Activated naive CD4-positive, alpha-beta T cell treated with anti-CD3 and anti-CD28 coated beads, Interleukin-2, amount 10 ng/mL, durations not matched to agents 7 days and 5 days (primary cell): ENCODE results near the gene HOPX.
"Not testable (repeated sequence)": the region's sequence is repeated elsewhere in the genome, so short reads cannot be mapped to it uniquely, and the experiment has no call there.

ENCODE experiments used
- CTCF ChIA-PET: fragments of 350-600 bp; sonication (Branson Sonifier 250); formaldehyde crosslinking; loops from one replicate; lab custom pipeline; 2021; ENCODE audit warnings: antibody characterized with exemption; lab: Charles Lee
- DNase-seq: peaks from one replicate; pipeline ENCODE4 v3.0.0-alpha.2; 2020
- H3K27ac Mint-ChIP-seq: one replicate; pipeline ENCODE4 v1.8.0; 2021; ENCODE audit warnings: mild to moderate bottlenecking, moderate library complexity, mixed read lengths
- H3K27me3 Mint-ChIP-seq: one replicate; pipeline ENCODE4 v1.8.0; 2021; ENCODE audit warnings: mild to moderate bottlenecking, mixed read lengths
- H3K36me3 Mint-ChIP-seq: one replicate; pipeline ENCODE4 v1.8.0; 2021; ENCODE audit warnings: mixed read lengths
- H3K4me1 Mint-ChIP-seq: one replicate; pipeline ENCODE4 v1.8.0; 2021; ENCODE audit warnings: mixed read lengths
- H3K4me3 Mint-ChIP-seq: one replicate; pipeline ENCODE4 v1.8.0; 2021; ENCODE audit warnings: mild to moderate bottlenecking, moderate library complexity, mixed read lengths
- H3K9me3 Mint-ChIP-seq: one replicate; pipeline ENCODE4 v1.8.0; 2021; ENCODE audit warnings: mixed read lengths

HOPX gene

DNA sequence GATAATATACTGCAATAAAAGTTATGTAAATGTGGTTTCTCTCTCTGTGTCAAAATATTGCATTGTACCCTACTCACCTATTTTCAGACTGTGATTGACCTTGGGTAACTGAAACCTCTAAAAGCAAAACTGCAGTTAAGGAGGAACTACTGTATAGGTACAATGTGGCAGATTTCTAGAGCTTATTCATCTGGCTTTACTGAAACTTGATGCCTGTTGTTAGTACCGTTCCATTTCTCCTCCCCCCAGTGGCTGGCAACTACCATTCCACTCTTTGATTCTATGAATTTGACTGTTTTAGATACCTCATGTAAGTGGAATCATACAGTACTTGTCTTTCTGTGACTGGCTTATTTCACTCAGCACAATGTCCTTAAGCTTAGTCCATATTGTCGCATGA lies 61.9 kb downstream of the HOPX start:
- no peaks in the 10 kb centered on the region for H3K4me1 Mint-ChIP-seq
- no peak overlapping the region for H3K4me3 Mint-ChIP-seq
- CTCF ChIA-PET: interaction anchor here (1.2 to 1.6 kb wide), 2 partner anchors 30 to 74 kb away, joined by 3 read pairs; no protein-coding TSS in a partner anchor
- H3K36me3 Mint-ChIP-seq: peaks cover 5% of the 10 kb centered on the region
- no peak overlapping the region for H3K27ac Mint-ChIP-seq
- H3K9me3 Mint-ChIP-seq: peaks cover 7% of the 10 kb centered on the region
- DNase-seq: no peak
- H3K27me3 Mint-ChIP-seq: peaks cover 35% of the 10 kb centered on the region

DNA sequence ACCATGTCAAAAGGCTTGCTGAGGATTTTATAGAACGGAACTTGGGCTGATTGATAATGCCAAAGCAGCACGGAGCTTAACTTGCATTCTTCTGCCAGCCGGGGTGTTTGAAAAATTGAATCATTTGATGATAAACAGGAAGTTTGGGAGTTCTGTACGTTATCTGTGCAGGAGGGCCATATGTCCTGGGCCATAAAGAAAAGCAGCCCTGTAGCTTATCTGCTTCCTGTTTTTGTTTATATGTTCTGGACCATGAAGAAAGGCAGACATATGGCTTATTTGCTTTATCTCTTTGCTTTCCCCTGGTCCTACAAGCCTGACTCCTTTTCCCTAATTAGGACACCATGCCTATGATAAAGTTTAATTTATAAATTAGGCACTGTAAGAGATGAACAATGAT lies 62.4 kb downstream of the HOPX start:
- Mint-ChIP-seq H3K36me3 (peaks cover 2% of the 10 kb centered on the region), H3K27me3 (peaks cover 33% of the 10 kb centered on the region), H3K4me1 (no peaks in the 10 kb centered on the region), H3K27ac (no peak overlapping the region), H3K4me3 (no peak overlapping the region), H3K9me3 (peaks cover 2% of the 10 kb centered on the region)
- CTCF ChIA-PET: interaction anchor here (1.2 kb wide), 1 partner anchor 74 kb away, joined by 3 read pairs; no protein-coding TSS in a partner anchor
- no peak for DNase-seq

DNA sequence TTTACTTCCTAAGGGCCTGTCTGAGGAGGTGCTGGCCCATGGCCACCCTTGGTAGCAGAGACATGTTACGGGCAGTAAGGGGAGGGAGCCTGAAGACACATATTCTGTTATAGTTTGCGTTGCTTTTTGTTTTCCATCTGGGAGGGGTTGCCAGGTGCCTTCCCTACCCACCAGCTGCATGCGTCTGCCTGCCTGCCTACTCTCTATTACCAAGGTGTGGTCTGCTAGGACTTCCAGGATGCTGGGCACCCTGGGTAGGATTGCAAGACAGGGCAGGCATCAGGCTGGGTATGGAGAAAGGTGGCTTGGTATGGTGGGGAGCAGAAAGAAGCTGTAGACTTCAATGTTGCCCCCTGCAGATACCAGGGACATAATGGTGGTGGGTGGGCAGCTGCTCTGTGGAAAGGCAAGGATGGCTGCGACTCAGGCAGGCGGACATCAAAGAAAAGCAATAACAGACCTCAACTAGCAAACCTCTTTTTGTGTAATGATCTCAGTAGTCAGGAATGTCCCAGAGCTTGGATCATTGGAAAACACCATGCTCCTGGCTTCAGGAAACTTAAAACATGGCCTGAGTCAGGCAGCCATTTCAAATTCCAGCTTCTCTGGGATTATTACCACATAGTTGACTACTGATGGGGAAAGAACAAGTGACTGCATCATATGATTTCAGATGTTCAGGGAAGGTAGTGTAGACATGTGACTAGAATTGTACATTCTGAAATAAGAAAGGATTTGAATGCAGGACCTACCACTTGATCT lies 67.8 kb downstream of the HOPX start:
- no peaks in the 10 kb centered on the region for H3K9me3 Mint-ChIP-seq
- H3K36me3 Mint-ChIP-seq: no peaks in the 10 kb centered on the region
- H3K27me3 Mint-ChIP-seq: peaks cover 42% of the 10 kb centered on the region
- no peak overlapping the region for H3K27ac Mint-ChIP-seq
- H3K4me1 Mint-ChIP-seq: no peaks in the 10 kb centered on the region
- no peak overlapping the region for H3K4me3 Mint-ChIP-seq
- CTCF ChIA-PET: no interaction called here
- DNase-seq: no peak

DNA sequence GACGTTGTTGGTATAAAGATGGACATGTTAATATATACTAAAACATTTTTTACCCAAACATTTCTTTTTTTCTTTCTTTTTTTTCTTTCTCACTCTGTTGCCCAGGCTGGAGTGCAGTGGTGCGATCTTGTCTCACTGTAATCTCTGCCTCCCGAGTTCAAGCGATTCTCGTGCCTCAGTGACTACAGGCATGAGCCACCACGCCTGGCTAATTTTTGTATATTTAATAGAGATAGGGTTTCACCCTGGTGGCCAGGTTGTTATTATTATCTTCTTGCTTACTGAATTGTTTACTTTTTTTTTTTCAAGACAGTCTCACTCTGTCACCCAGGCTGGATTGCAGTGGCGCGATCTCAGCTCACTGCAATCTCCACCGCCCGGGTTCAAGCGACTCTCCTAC lies 68.8 kb downstream of the HOPX start:
- DNase-seq: no peak
- CTCF ChIA-PET: no interaction called here
- Mint-ChIP-seq H3K4me1 (no peaks in the 10 kb centered on the region), H3K9me3 (no peaks in the 10 kb centered on the region), H3K36me3 (no peaks in the 10 kb centered on the region), H3K27ac (no peak overlapping the region), H3K4me3 (no peak overlapping the region), H3K27me3 (peaks cover 36% of the 10 kb centered on the region)

DNA sequence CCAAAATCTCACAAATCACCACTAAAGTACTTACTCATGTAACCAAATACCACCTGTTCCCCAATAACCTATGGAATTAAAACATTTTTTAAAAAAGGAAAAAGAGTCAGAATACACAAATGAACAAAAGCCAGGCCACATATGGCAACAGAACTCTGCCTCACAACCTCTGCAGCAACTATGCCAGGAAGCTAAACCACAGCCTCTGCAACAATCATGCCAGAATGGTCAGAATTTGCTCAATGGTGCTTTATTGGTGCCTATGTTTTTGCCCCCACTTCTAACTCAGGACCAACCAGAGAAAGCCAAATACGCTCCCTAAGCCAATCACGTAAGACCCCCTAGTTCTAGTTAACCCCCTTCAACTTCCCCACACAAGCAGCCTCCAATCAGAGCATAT lies 69.6 kb downstream of the HOPX start:
- Mint-ChIP-seq H3K4me3 (no peak overlapping the region), H3K9me3 (no peaks in the 10 kb centered on the region), H3K36me3 (no peaks in the 10 kb centered on the region), H3K27me3 (peaks cover 35% of the 10 kb centered on the region), H3K27ac (no peak overlapping the region), H3K4me1 (no peaks in the 10 kb centered on the region)
- no peak for DNase-seq
- CTCF ChIA-PET: no interaction called here

DNA sequence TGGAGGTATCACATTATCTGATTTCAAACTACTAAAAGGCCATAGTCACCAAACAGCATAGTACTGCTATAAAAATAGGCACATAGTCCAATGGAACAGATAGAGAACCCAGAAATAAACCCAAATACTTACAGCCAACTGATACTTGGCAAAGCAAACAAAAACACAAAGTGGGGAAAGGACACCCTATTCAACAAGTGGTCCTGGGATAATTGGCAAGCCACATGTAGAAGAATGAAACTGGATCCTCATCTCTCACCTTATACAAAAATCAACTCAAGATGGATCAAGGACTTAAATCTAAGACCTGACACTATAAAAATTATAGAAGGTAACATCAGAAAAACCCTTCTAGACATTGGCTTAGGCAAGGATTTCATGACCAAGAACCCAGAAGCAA lies 70.9 kb downstream of the HOPX start:
- H3K4me3 Mint-ChIP-seq, H3K27ac Mint-ChIP-seq, H3K36me3 Mint-ChIP-seq, H3K9me3 Mint-ChIP-seq, DNase-seq, H3K4me1 Mint-ChIP-seq, CTCF ChIA-PET: not testable (repeated sequence)
- peaks cover 26% of the 10 kb centered on the region for H3K27me3 Mint-ChIP-seq

DNA sequence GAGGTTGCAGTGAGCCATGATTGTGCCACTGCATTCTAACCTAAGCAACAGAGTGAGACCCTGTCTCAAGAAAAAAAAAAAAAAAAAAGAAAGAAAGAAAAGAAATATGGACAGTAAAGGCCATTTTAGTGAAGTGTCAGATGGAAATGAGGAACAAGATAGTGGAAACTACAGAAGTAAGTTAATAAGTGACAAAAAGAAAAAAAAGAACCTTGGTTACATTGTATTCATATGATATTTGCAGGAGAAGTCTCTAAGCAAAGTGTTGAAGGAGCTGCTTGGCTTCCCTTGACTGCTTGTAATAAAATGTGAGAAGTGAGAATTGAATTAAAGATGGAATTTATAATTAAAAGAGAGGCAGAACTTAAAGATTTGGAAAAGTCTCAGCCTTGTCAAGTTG lies 73.2 kb downstream of the HOPX start:
- CTCF ChIA-PET: no interaction called here
- no peaks in the 10 kb centered on the region for H3K9me3 Mint-ChIP-seq
- no peaks in the 10 kb centered on the region for H3K4me1 Mint-ChIP-seq
- no peaks in the 10 kb centered on the region for H3K36me3 Mint-ChIP-seq
- DNase-seq: no peak
- no peak overlapping the region for H3K4me3 Mint-ChIP-seq
- peaks cover 21% of the 10 kb centered on the region for H3K27me3 Mint-ChIP-seq
- H3K27ac Mint-ChIP-seq: no peak overlapping the region

DNA sequence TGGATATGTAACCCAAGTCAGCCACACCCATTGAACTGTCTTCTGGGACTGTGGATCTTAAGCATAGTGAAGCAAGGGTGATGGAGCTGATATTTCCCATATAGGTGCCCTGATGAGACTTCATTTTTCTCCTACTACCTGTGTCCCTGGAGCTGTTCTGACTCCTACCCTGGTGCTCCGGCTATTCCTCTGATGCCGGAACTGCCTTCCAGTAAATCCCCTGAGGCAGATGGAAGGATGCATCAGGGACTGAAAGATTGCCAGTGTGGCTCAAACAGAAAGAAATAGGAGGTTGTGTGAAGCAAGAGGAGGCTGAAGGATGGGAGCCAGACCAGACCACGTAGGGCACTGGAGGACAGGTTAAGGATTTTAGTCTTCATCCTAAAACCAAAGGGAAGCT lies 74.7 kb downstream of the HOPX start:
- CTCF ChIA-PET: no interaction called here
- Mint-ChIP-seq H3K4me3 (no peak overlapping the region), H3K27me3 (peaks cover 9% of the 10 kb centered on the region), H3K27ac (no peak overlapping the region), H3K4me1 (no peaks in the 10 kb centered on the region), H3K36me3 (no peaks in the 10 kb centered on the region), H3K9me3 (no peaks in the 10 kb centered on the region)
- DNase-seq: no peak

DNA sequence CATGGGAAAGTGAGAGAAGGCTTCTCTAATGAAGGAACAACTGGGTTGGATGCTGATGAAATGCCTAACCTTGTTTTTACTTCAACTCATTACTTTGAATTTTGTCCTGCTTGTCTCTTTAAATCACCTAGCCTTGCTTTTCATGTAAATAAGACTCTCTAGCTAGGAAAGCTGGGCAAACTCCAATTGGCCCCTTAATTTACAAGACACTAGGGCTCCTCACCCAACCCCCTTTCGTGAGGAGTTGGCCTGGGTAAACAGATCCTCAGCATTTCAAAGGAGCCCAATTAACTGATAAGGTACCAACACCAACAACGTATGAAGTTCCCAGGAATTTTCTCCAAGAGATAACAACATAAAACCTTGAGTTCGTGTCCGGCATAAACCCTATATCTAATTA lies 75.6 kb downstream of the HOPX start:
- not testable (repeated sequence) for H3K27me3 Mint-ChIP-seq

DNA sequence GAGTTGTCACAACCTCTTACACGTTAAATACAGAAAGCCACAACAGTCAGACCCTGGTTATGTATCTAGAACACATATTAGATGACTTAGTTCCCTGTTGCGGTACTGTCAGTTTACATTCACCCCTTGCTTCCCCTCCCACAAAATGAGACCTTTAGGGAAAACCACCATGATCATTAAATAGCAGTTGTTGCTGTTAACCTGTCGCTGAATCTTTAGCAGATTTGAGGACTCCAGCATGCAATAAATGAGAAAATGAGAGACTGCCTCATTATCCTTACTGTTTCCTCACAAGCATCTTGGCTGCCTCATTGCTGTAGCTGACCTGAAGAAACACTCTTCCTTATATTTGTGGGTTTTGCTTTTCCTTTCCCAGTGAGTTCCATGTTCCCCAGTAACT lies 77.8 kb downstream of the HOPX start:
- H3K9me3 Mint-ChIP-seq: peaks cover 4% of the 10 kb centered on the region
- H3K4me1 Mint-ChIP-seq: no peaks in the 10 kb centered on the region
- no peak overlapping the region for H3K27ac Mint-ChIP-seq
- no peak overlapping the region for H3K4me3 Mint-ChIP-seq
- no peaks in the 10 kb centered on the region for H3K36me3 Mint-ChIP-seq
- no peak for DNase-seq
- CTCF ChIA-PET: no interaction called here
- H3K27me3 Mint-ChIP-seq: no peaks in the 10 kb centered on the region

More for the DNA sequence above, 75.6 kb downstream of the HOPX start:
- CTCF ChIA-PET, DNase-seq, H3K36me3 Mint-ChIP-seq, H3K4me3 Mint-ChIP-seq, H3K9me3 Mint-ChIP-seq, H3K4me1 Mint-ChIP-seq, H3K27ac Mint-ChIP-seq: not testable (repeated sequence)
